ENCODE measurements around the gene GCK. TPM values are rescaled to one million over a fixed set of nuclear protein-coding genes. Genes with fewer than 3 reads are reported as not detected.

Gene GCK
- total and polyA plus RNA-seq, 2 donors: 0.24 to 0.30 TPM

DNA sequence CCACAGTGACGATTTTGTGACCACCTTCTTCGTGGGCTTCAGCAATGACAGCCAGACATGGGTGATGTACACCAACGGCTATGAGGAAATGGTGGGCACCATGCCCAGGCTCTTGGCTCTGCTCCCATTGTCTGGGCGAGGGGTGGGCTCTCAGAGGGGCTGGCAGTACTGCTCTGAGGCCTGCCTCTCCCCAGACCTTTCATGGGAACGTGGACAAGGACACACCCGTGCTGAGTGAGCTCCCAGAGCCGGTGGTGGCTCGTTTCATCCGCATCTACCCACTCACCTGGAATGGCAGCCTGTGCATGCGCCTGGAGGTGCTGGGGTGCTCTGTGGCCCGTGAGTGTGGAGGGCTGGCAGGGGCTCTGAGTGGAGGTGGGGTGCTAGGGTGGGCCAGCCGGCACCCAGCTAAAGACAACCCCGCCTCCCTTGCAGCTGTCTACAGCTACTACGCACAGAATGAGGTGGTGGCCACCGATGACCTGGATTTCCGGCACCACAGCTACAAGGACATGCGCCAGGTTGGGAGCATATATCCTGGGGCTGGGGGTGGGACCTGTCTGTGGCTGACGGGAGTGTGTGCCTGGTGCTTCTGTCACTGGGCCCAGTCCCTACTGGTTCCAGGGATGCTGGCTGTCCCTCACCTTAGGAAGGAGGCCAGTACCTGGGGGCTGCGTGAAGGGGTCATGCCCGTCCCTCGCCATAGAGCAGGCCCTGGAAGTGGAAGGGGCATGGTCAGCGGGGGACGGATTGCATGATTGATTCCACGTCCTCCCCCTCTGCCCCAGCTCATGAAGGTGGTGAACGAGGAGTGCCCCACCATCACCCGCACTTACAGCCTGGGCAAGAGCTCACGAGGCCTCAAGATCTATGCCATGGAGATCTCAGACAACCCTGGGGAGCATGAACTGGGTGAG lies 78.3 kb downstream of the GCK start:
- DNase-seq (ENCODE audit: low read depth in 6 of 9, low spot score in 9 of 9): no peak
- no peak overlapping the region for H3K27ac ChIP-seq (ENCODE audit: low read depth in 1 of 2, low read length in 1 of 2)
- WGBS: 93% methylated on average over 27 of the region's 27 CpGs

DNA sequence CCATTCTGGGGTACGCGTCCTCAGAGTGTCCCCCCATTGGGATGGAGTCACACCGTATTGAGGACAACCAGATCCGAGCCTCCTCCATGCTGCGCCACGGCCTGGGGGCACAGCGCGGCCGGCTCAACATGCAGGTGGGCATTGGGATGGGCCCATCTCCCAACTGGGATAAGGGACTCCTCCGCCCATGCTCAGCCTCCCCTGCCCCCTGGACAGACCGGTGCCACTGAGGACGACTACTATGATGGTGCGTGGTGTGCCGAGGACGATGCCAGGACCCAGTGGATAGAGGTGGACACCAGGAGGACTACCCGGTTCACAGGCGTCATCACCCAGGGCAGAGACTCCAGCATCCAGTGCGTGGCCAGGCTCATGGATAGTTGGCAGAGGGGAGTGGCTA lies 79.2 kb downstream of the GCK start:
- Histone ChIP-seq H3K36me3 (ENCODE audit: control insufficient read depth in 2 of 2, insufficient read depth in 2 of 2, low read length in 1 of 2) (peaks cover 86 to 93% of the 10 kb centered on the region in 2 donors), H3K9me3 (ENCODE audit: control insufficient read depth in 2 of 2, insufficient read depth in 1 of 2, low read length in 1 of 2) (peaks cover 0 to 16% of the 10 kb centered on the region in 2 donors), H3K27me3 (ENCODE audit: control insufficient read depth in 2 of 2, insufficient read depth in 1 of 2, low read length in 1 of 2) (peaks cover 0 to 1% of the 10 kb centered on the region in 2 donors), H3K4me3 (ENCODE audit: low read length in 2 of 2) (no peak overlapping the region), H3K4me1 (ENCODE audit: control insufficient read depth in 2 of 2, insufficient read depth in 2 of 2, low read length in 2 of 2) (peaks cover 20 to 54% of the 10 kb centered on the region in 2 donors), H3K27ac (ENCODE audit: low read depth in 1 of 2, low read length in 1 of 2) (no peak overlapping the region)
- DNase-seq (ENCODE audit: low read depth in 6 of 9, low spot score in 9 of 9): no peak
- WGBS: 98% methylated on average over 18 of the region's 18 CpGs

More for the DNA sequence above, 78.3 kb downstream of the GCK start:
- Histone ChIP-seq H3K36me3 (ENCODE audit: control insufficient read depth in 2 of 2, insufficient read depth in 2 of 2, low read length in 1 of 2) (peaks cover 95 to 98% of the 10 kb centered on the region in 2 donors), H3K9me3 (ENCODE audit: control insufficient read depth in 2 of 2, insufficient read depth in 1 of 2, low read length in 1 of 2) (peaks cover 0 to 16% of the 10 kb centered on the region in 2 donors), H3K4me1 (ENCODE audit: control insufficient read depth in 2 of 2, insufficient read depth in 2 of 2, low read length in 2 of 2) (peaks cover 20 to 44% of the 10 kb centered on the region in 2 donors), H3K27me3 (ENCODE audit: control insufficient read depth in 2 of 2, insufficient read depth in 1 of 2, low read length in 1 of 2) (no peaks in the 10 kb centered on the region), H3K4me3 (ENCODE audit: low read length in 2 of 2) (no peak overlapping the region)

DNA sequence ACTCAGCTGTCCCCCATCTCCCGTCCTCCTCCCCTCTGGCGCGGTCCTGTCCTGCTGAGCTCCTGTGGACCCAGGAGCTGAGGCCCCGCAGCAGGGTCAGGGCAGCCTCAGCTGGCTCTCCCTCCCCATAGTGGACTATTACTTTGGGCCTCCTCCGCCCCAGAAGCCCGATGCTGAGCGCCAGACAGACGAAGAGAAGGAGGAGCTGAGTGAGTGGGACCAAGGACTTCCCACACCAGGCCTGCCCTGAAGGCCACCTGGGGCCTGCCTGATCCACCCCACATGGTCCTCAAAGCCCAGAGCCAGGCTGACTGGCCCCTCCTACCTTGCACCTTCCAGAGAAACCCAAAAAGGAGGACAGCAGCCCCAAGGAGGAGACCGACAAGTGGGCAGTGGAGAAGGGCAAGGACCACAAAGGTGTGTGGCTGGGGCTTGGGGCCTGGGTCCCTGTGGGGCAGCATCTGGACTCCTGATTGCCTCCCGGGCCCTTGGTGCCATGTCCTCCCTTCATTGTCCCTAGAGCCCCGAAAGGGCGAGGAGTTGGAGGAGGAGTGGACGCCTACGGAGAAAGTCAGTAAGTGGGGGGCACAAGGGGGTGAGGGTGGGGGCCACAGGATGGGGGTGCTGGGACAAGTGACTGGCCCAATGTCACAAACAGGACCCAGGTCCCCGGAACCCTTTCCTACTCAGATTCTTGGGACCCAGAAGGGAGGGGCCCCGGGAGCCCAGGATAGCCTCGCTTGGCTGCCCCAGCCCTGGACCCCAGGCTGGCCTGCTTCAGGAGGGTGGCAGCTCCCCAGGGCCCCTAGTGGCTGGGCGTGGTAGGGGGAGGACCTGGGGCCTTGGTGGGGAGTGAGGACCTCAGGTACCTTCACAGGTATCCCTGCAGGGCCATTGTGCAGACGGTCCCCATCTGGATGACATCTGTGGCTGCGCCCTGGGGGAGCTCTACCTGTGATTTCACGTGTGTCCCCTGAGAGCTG lies 80.2 kb downstream of the GCK start:
- Histone ChIP-seq H3K27ac (ENCODE audit: low read depth in 1 of 2, low read length in 1 of 2) (peak overlapping the region in 1 of 2 donors; percentile 1), H3K27me3 (ENCODE audit: control insufficient read depth in 2 of 2, insufficient read depth in 1 of 2, low read length in 1 of 2) (peaks cover 0 to 6% of the 10 kb centered on the region in 2 donors), H3K9me3 (ENCODE audit: control insufficient read depth in 2 of 2, insufficient read depth in 1 of 2, low read length in 1 of 2) (peaks cover 0 to 16% of the 10 kb centered on the region in 2 donors), H3K4me1 (ENCODE audit: control insufficient read depth in 2 of 2, insufficient read depth in 2 of 2, low read length in 2 of 2) (peaks cover 20 to 55% of the 10 kb centered on the region in 2 donors), H3K36me3 (ENCODE audit: control insufficient read depth in 2 of 2, insufficient read depth in 2 of 2, low read length in 1 of 2) (peaks cover 77 to 84% of the 10 kb centered on the region in 2 donors), H3K4me3 (ENCODE audit: low read length in 2 of 2) (no peak overlapping the region)
- no peak for DNase-seq (ENCODE audit: low read depth in 6 of 9, low spot score in 9 of 9)
- 94% methylated on average over 21 of the region's 21 CpGs for WGBS

DNA sequence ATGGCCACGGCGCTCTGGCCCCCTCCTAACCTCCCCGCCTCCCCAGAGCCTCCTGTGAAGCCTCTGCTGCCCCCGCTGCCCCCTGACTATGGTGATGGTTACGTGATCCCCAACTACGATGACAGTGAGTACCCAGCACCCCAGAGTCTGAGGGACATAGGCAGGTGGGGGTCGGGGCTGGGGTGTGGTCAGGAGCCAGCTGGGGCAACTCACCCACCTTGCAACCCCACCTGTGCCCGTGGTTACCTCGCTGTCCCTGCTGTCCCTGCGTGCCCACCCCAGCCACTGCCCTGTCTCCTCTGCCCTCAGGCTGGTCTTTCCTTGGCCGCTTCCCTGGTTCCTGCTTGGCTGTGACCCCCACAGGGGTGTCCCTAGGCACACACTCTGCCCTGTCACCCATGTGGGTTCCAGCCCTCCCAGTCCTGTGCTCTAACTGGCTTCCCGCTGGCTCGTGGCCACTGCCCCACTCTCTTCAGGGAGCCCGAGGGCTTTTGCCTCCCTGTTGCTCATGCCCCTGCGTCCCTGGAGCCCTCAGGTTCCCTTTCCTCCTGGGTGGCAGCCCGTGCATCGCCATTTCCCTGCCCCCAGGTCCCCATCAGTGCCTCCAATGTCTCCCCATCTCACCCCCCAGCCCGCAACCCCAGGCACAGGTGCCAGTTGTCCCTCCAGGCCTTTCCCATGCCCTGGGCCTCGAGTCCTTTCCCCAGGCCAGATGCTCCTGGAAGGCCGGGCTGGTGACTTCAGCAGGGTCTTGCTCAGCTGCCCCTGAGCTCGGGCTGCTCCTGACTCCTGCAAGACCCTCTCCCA lies 81.1 kb downstream of the GCK start:
- Histone ChIP-seq H3K27me3 (ENCODE audit: control insufficient read depth in 2 of 2, insufficient read depth in 1 of 2, low read length in 1 of 2) (peaks cover 0 to 8% of the 10 kb centered on the region in 2 donors), H3K4me3 (ENCODE audit: low read length in 2 of 2) (peak overlapping the region in 1 of 2 donors; percentile 8), H3K36me3 (ENCODE audit: control insufficient read depth in 2 of 2, insufficient read depth in 2 of 2, low read length in 1 of 2) (peaks cover 68 to 77% of the 10 kb centered on the region in 2 donors), H3K4me1 (ENCODE audit: control insufficient read depth in 2 of 2, insufficient read depth in 2 of 2, low read length in 2 of 2) (peaks cover 25 to 63% of the 10 kb centered on the region in 2 donors), H3K9me3 (ENCODE audit: control insufficient read depth in 2 of 2, insufficient read depth in 1 of 2, low read length in 1 of 2) (peaks cover 0 to 16% of the 10 kb centered on the region in 2 donors), H3K27ac (ENCODE audit: low read depth in 1 of 2, low read length in 1 of 2) (peak overlapping the region; percentile 17 to 20)
- 93% methylated on average over 21 of the region's 21 CpGs for WGBS
- DNase-seq (ENCODE audit: low read depth in 6 of 9, low spot score in 9 of 9): no peak

DNA sequence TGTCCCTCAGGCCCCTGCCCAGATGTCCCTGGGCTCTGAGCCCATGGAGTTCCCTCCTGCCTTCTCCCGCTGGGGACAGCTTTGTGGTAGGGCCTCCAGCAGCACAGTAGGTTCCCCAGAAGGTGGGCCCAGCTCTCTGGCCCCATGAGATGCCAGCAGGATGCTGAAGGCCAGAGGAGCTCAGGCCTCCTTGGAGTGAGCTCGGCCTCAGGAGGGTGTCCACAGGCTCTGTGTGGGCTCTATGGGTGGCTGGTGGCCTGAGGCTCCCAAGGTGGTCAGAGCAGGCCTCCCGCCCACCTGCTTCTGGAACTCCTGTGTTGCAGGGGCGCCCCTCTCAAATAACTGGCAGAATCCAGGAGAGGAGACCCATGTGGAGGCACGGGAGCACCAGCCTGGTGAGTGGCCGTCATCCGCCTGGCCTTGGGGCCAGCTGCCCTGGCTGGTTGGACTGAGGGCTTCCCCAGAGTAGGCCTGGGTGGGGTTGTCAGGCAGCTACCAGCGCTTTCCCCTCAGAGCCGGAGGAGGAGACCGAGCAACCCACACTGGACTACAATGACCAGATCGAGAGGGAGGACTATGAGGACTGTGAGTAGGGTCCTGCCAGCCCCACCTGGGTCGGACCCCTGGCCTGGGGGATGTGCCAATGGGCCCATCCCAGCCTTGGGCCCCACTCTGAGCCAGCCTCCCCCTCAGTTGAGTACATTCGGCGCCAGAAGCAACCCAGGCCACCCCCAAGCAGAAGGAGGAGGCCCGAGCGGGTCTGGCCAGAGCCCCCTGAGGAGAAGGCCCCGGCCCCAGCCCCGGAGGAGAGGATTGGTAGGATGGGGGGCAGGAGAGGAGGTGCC lies 81.9 kb downstream of the GCK start:
- H3K27me3 ChIP-seq (ENCODE audit: control insufficient read depth in 2 of 2, insufficient read depth in 1 of 2, low read length in 1 of 2): peaks cover 0 to 8% of the 10 kb centered on the region in 2 donors
- H3K27ac ChIP-seq (ENCODE audit: low read depth in 1 of 2, low read length in 1 of 2): peak overlapping the region; percentile 20 to 62
- DNase-seq (ENCODE audit: low read depth in 6 of 9, low spot score in 9 of 9): no peak
- peaks cover 59 to 69% of the 10 kb centered on the region in 2 donors for H3K36me3 ChIP-seq (ENCODE audit: control insufficient read depth in 2 of 2, insufficient read depth in 2 of 2, low read length in 1 of 2)
- peak overlapping the region; percentile 87 to 93 for H3K4me3 ChIP-seq (ENCODE audit: low read length in 2 of 2)
- 96% methylated on average over 18 of the region's 18 CpGs for WGBS
- H3K4me1 ChIP-seq (ENCODE audit: control insufficient read depth in 2 of 2, insufficient read depth in 2 of 2, low read length in 2 of 2): peaks cover 33 to 72% of the 10 kb centered on the region in 2 donors
- H3K9me3 ChIP-seq (ENCODE audit: control insufficient read depth in 2 of 2, insufficient read depth in 1 of 2, low read length in 1 of 2): peaks cover 0 to 9% of the 10 kb centered on the region in 2 donors

DNA sequence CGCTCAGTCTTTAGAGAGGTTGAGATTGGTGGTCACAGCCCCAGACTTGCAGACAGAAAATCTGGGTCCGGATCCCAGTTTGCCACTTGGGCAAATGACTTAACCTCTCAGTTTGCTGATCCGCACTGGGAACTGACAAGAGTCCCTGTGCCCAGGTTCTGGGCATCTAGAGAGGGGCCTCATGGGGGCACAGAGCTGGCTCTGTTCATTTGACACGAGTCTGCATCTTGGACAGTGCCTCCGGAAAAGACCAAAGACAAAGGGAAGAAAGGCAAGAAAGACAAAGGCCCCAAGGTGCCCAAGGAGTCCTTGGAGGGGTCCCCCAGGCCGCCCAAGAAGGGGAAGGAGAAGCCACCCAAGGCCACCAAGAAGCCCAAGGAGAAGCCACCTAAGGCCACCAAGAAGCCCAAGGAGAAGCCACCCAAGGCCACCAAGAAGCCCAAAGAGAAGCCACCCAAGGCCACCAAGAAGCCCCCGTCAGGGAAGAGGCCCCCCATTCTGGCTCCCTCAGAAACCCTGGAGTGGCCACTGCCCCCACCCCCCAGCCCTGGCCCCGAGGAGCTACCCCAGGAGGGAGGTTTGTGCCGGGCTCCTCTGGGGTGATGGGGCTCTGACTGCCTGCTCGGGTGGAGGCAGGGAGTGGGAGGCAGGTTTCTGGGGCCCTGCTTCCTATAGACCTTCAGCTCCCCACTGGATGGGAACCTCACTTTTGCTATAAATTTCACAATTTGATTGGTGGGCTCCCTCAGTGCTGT lies 82.8 kb downstream of the GCK start:
- peak overlapping the region; percentile 87 to 93 for H3K4me3 ChIP-seq (ENCODE audit: low read length in 2 of 2)
- peaks cover 38 to 80% of the 10 kb centered on the region in 2 donors for H3K4me1 ChIP-seq (ENCODE audit: control insufficient read depth in 2 of 2, insufficient read depth in 2 of 2, low read length in 2 of 2)
- H3K9me3 ChIP-seq (ENCODE audit: control insufficient read depth in 2 of 2, insufficient read depth in 1 of 2, low read length in 1 of 2): peaks cover 0 to 5% of the 10 kb centered on the region in 2 donors
- 86% methylated on average over 10 of the region's 10 CpGs for WGBS
- DNase-seq (ENCODE audit: low read depth in 6 of 9, low spot score in 9 of 9): no peak
- H3K27ac ChIP-seq (ENCODE audit: low read depth in 1 of 2, low read length in 1 of 2): peak overlapping the region in 1 of 2 donors; percentile 62
- peaks cover 51 to 60% of the 10 kb centered on the region in 2 donors for H3K36me3 ChIP-seq (ENCODE audit: control insufficient read depth in 2 of 2, insufficient read depth in 2 of 2, low read length in 1 of 2)
- peaks cover 0 to 8% of the 10 kb centered on the region in 2 donors for H3K27me3 ChIP-seq (ENCODE audit: control insufficient read depth in 2 of 2, insufficient read depth in 1 of 2, low read length in 1 of 2)

DNA sequence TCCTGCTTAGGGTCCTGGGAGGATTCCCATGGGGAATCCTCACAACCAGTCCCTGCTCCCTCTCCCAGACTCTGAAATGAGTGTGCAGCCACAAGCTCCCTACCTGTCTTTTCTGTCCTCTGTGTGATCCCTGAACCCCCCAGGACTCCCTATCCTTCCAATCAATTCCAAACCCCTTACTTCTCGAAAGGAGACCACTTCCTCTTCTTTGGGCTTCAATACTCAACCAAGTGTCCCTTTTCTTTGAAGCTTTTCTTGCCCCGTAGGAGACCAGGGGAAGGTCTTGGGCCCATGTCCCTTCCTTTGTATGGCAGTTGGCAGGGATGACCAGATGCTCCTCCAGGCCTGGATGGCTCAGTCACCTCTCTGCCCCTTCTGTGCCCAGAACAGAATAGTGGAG lies 83.4 kb downstream of the GCK start:
- Histone ChIP-seq H3K27ac (ENCODE audit: low read depth in 1 of 2, low read length in 1 of 2) (peak overlapping the region in 1 of 2 donors; percentile 80), H3K9me3 (ENCODE audit: control insufficient read depth in 2 of 2, insufficient read depth in 1 of 2, low read length in 1 of 2) (peaks cover 0 to 5% of the 10 kb centered on the region in 2 donors), H3K27me3 (ENCODE audit: control insufficient read depth in 2 of 2, insufficient read depth in 1 of 2, low read length in 1 of 2) (peaks cover 0 to 8% of the 10 kb centered on the region in 2 donors), H3K4me3 (ENCODE audit: low read length in 2 of 2) (peak overlapping the region; percentile 87 to 93), H3K4me1 (ENCODE audit: control insufficient read depth in 2 of 2, insufficient read depth in 2 of 2, low read length in 2 of 2) (peaks cover 44 to 87% of the 10 kb centered on the region in 2 donors), H3K36me3 (ENCODE audit: control insufficient read depth in 2 of 2, insufficient read depth in 2 of 2, low read length in 1 of 2) (peaks cover 44 to 54% of the 10 kb centered on the region in 2 donors)
- no peak for DNase-seq (ENCODE audit: low read depth in 6 of 9, low spot score in 9 of 9)
- 43% methylated on average over 2 of the region's 2 CpGs for WGBS
